Nephron (organoid): ENCODE measurements around the gene EDA.

ENCODE experiments used
- H3K27ac Mint-ChIP-seq, 3 experiments: 2 replicates each; pipeline ENCODE4 v1.8.0; 2020; ENCODE audit warnings: mixed read lengths in 3 of 3, mild to moderate bottlenecking in 2 of 3, moderate library complexity in 1 of 3
- H3K27me3 Mint-ChIP-seq: 2 replicates; pipeline ENCODE4 v1.8.0; 2021; ENCODE audit warnings: low read depth, mild to moderate bottlenecking, moderate library complexity, mixed read lengths
- H3K36me3 Mint-ChIP-seq: 2 replicates; pipeline ENCODE4 v1.8.0; 2020; ENCODE audit warnings: low read depth, mixed read lengths
- H3K4me1 Mint-ChIP-seq: 2 replicates; pipeline ENCODE4 v1.8.0; 2020; ENCODE audit warnings: mixed read lengths
- H3K4me3 Mint-ChIP-seq, 3 experiments: 2 replicates each; pipeline ENCODE4 v1.8.0; 2020; ENCODE audit warnings: mild to moderate bottlenecking in 3 of 3, mixed read lengths in 3 of 3, moderate library complexity in 2 of 3
- H3K9me3 Mint-ChIP-seq: 2 replicates; pipeline ENCODE4 v1.8.0; 2020; ENCODE audit warnings: mixed read lengths
- CTCF ChIP-seq, 3 experiments: fragments of 200-600 bp; sonication (generic); IDR thresholded peaks; one replicate each; pipeline ENCODE4 v1.5.0; 2021; ENCODE audit warnings: antibody characterized with exemption in 3 of 3; ENCODE audit not compliant: unreplicated experiment in 3 of 3

The EDA gene

GRCh38 chrX:69626129-69626528 is 10.2 kb downstream of the EDA start:
- Mint-ChIP-seq H3K27ac (no peak overlapping the region), H3K27me3 (no peaks in the 10 kb centered on the region), H3K36me3 (peaks cover 5% of the 10 kb centered on the region), H3K4me1 (no peaks in the 10 kb centered on the region), H3K4me3 (no peak overlapping the region), H3K9me3 (peaks cover 8% of the 10 kb centered on the region)
- no peak for TF ChIP-seq CTCF (IDR thresholded peaks at IDR 0.05; ENCODE audit: unreplicated experiment in 3 of 3)

- H3K27me3 Mint-ChIP-seq = no peaks in the 10 kb centered on the region
- no peak overlapping the region for H3K27ac Mint-ChIP-seq
- H3K4me3 Mint-ChIP-seq = no peak overlapping the region
- peaks cover 5% of the 10 kb centered on the region for H3K36me3 Mint-ChIP-seq
- TF ChIP-seq CTCF (IDR thresholded peaks at IDR 0.05; ENCODE audit: unreplicated experiment in 3 of 3) = no peak
- H3K9me3 Mint-ChIP-seq = peaks cover 8% of the 10 kb centered on the region
- no peaks in the 10 kb centered on the region for H3K4me1 Mint-ChIP-seq
Observed at GRCh38 chrX:69627744-69628143, 11.8 kb downstream of the EDA start.

- Mint-ChIP-seq H3K27ac (no peak overlapping the region), H3K4me1 (no peaks in the 10 kb centered on the region), H3K9me3 (no peaks in the 10 kb centered on the region), H3K27me3 (no peaks in the 10 kb centered on the region), H3K36me3 (no peaks in the 10 kb centered on the region), H3K4me3 (no peak overlapping the region)
- no peak for TF ChIP-seq CTCF (IDR thresholded peaks at IDR 0.05; ENCODE audit: unreplicated experiment in 3 of 3)
Observed at GRCh38 chrX:69630147-69630546, 14.2 kb downstream of the EDA start.

- TF ChIP-seq CTCF (IDR thresholded peaks at IDR 0.05; ENCODE audit: unreplicated experiment in 3 of 3) = no peak
- no peak overlapping the region for H3K27ac Mint-ChIP-seq
- no peaks in the 10 kb centered on the region for H3K36me3 Mint-ChIP-seq
Observed at GRCh38 chrX:69664693-69665092, 48.8 kb downstream of the EDA start.

GRCh38 chrX:69670001-69670555 is 54.2 kb downstream of the EDA start:
- Mint-ChIP-seq H3K27ac (no peak overlapping the region), H3K4me1 (no peaks in the 10 kb centered on the region), H3K4me3 (no peak overlapping the region), H3K27me3 (no peaks in the 10 kb centered on the region), H3K36me3 (no peaks in the 10 kb centered on the region), H3K9me3 (peaks cover 55% of the 10 kb centered on the region)
- TF ChIP-seq CTCF (IDR thresholded peaks at IDR 0.05; ENCODE audit: unreplicated experiment in 3 of 3) = no peak

More at GRCh38 chrX:69664693-69665092, 48.8 kb downstream of the EDA start:
- Mint-ChIP-seq H3K27me3 (no peaks in the 10 kb centered on the region), H3K4me1 (no peaks in the 10 kb centered on the region), H3K4me3 (no peak overlapping the region), H3K9me3 (peaks cover 49% of the 10 kb centered on the region)

- Mint-ChIP-seq H3K27me3 (no peaks in the 10 kb centered on the region), H3K4me3 (no peak overlapping the region), H3K36me3 (peaks cover 4% of the 10 kb centered on the region), H3K27ac (no peak overlapping the region), H3K9me3 (peaks cover 40% of the 10 kb centered on the region), H3K4me1 (no peaks in the 10 kb centered on the region)
- no peak for TF ChIP-seq CTCF (IDR thresholded peaks at IDR 0.05; ENCODE audit: unreplicated experiment in 3 of 3)
Observed at GRCh38 chrX:69674891-69675290, 59.0 kb downstream of the EDA start.
